HG03439 (cell line): ENCODE results near the gene CNKSR1.

Experiments used
- ATAC-seq: cut with Tn5 transposase; IDR thresholded peaks from one replicate; pipeline ENCODE4 v1.9.1; 2021; ENCODE audit warnings: mild to moderate bottlenecking, moderate library complexity; ENCODE audit not compliant: unreplicated experiment

CNKSR1 gene

GRCh38 chr1:26182383-26182696 is 5.0 kb downstream of the CNKSR1 start:
- ATAC-seq: no peak

- no peak for ATAC-seq
Measured at GRCh38 chr1:26184086-26184485, 6.8 kb downstream of the CNKSR1 start.

- no peak for ATAC-seq
Measured at GRCh38 chr1:26184883-26185282, 7.6 kb downstream of the CNKSR1 start.

- no peak for ATAC-seq
Measured at GRCh38 chr1:26187882-26188281, 10.6 kb downstream of the CNKSR1 start.

- no peak for ATAC-seq
Measured at GRCh38 chr1:26188477-26188876, 11.2 kb downstream of the CNKSR1 start.

GRCh38 chr1:26189331-26189730 is 12.0 kb downstream of the CNKSR1 start:
- no peak for ATAC-seq

- no peak for ATAC-seq
Measured at GRCh38 chr1:26189751-26190275, 12.5 kb downstream of the CNKSR1 start.

- ATAC-seq: no peak
Measured at GRCh38 chr1:26190373-26190987, 13.2 kb downstream of the CNKSR1 start, which contains the start of gene CATSPER4. Gene CATSPER4 (plus strand): TSS chr1:26190602. CDS start chr1:26190628, 26 bp downstream.

GRCh38 chr1:26191739-26192138 is 14.4 kb downstream of the CNKSR1 start:
- ATAC-seq: no peak

- no peak for ATAC-seq
Measured at GRCh38 chr1:26195805-26196204, 18.5 kb downstream of the CNKSR1 start.

GRCh38 chr1:26197301-26197700 is 20.0 kb downstream of the CNKSR1 start:
- no peak for ATAC-seq

- no peak for ATAC-seq
Measured at GRCh38 chr1:26197813-26198212, 20.5 kb downstream of the CNKSR1 start.

GRCh38 chr1:26200413-26200812 is 23.1 kb downstream of the CNKSR1 start:
- no peak for ATAC-seq

GRCh38 chr1:26203642-26204318 is 26.5 kb downstream of the CNKSR1 start:
- no peak for ATAC-seq

GRCh38 chr1:26210147-26210870 is 33.0 kb downstream of the CNKSR1 start:
- no peak for ATAC-seq

GRCh38 chr1:26212726-26213125 is 35.4 kb downstream of the CNKSR1 start:
- no peak for ATAC-seq

GRCh38 chr1:26213335-26213905 is 36.1 kb downstream of the CNKSR1 start:
- ATAC-seq: no peak

GRCh38 chr1:26215246-26215645 is 38.0 kb downstream of the CNKSR1 start:
- ATAC-seq: no peak

- no peak for ATAC-seq
Measured at GRCh38 chr1:26218906-26219494, 41.7 kb downstream of the CNKSR1 start.

- ATAC-seq: no peak
Measured at GRCh38 chr1:26220199-26220912, 43.1 kb downstream of the CNKSR1 start.

- ATAC-seq: no peak
Measured at GRCh38 chr1:26221094-26221493, 43.8 kb downstream of the CNKSR1 start.
